Activated T-cell treated with anti-CD3 and anti-CD28 coated beads, Interleukin-2, amount 50 U/mL, for 24 hours (primary cell): Measurements from ENCODE around the gene IPO9.
"Not testable (repeated sequence)": the region's sequence is repeated elsewhere in the genome, so short reads cannot be mapped to it uniquely, and the experiment has no call there.

Experiments
- DNase-seq: peaks from one replicate; pipeline ENCODE4 v3.0.0-alpha.2; 2020
- H3K27ac Mint-ChIP-seq: 2 replicates; pipeline ENCODE4 v1.8.0; 2020; ENCODE audit warnings: mild to moderate bottlenecking, mixed read lengths
- H3K27me3 Mint-ChIP-seq: 2 replicates; pipeline ENCODE4 v1.8.0; 2020; ENCODE audit warnings: mixed read lengths
- H3K36me3 Mint-ChIP-seq: 2 replicates; pipeline ENCODE4 v1.8.0; 2020; ENCODE audit warnings: low read depth, mixed read lengths
- H3K4me1 Mint-ChIP-seq: 2 replicates; pipeline ENCODE4 v1.8.0; 2020; ENCODE audit warnings: low read depth, mixed read lengths
- H3K4me3 Mint-ChIP-seq: 2 replicates; pipeline ENCODE4 v1.8.0; 2020; ENCODE audit warnings: mild to moderate bottlenecking, moderate library complexity, mixed read lengths
- H3K9me3 Mint-ChIP-seq: 2 replicates; pipeline ENCODE4 v1.8.0; 2020; ENCODE audit warnings: mixed read lengths

The IPO9 gene

GRCh38 chr1:201849372-201850052 is 20.6 kb downstream of the IPO9 start:
- Mint-ChIP-seq H3K4me1 (peaks cover 23% of the 10 kb centered on the region), H3K27ac (no peak overlapping the region), H3K36me3 (peaks cover 77% of the 10 kb centered on the region), H3K9me3 (no peaks in the 10 kb centered on the region), H3K27me3 (no peaks in the 10 kb centered on the region), H3K4me3 (no peak overlapping the region)
- DNase-seq = no peak

- Mint-ChIP-seq H3K36me3 (peaks cover 82% of the 10 kb centered on the region), H3K4me1 (peaks cover 20% of the 10 kb centered on the region), H3K27me3 (no peaks in the 10 kb centered on the region), H3K9me3 (no peaks in the 10 kb centered on the region), H3K27ac (no peak overlapping the region), H3K4me3 (no peak overlapping the region)
- no peak for DNase-seq
Observed at GRCh38 chr1:201850053-201850397, 21.1 kb downstream of the IPO9 start.

GRCh38 chr1:201851949-201852348 is 23.0 kb downstream of the IPO9 start:
- H3K4me3 Mint-ChIP-seq = no peak overlapping the region
- no peaks in the 10 kb centered on the region for H3K9me3 Mint-ChIP-seq
- H3K36me3 Mint-ChIP-seq = peaks cover 96% of the 10 kb centered on the region
- no peaks in the 10 kb centered on the region for H3K27me3 Mint-ChIP-seq
- H3K4me1 Mint-ChIP-seq = peaks cover 6% of the 10 kb centered on the region
- DNase-seq = no peak
- no peak overlapping the region for H3K27ac Mint-ChIP-seq

- H3K4me1 Mint-ChIP-seq, H3K9me3 Mint-ChIP-seq, H3K4me3 Mint-ChIP-seq, H3K27me3 Mint-ChIP-seq, H3K27ac Mint-ChIP-seq, DNase-seq: not testable (repeated sequence)
- peaks cover 94% of the 10 kb centered on the region for H3K36me3 Mint-ChIP-seq
Observed at GRCh38 chr1:201856722-201857121, 27.8 kb downstream of the IPO9 start.

- Mint-ChIP-seq H3K9me3 (no peaks in the 10 kb centered on the region), H3K36me3 (peaks cover 94% of the 10 kb centered on the region), H3K4me1 (no peaks in the 10 kb centered on the region), H3K27me3 (no peaks in the 10 kb centered on the region), H3K4me3 (no peak overlapping the region), H3K27ac (no peak overlapping the region)
- no peak for DNase-seq
Observed at GRCh38 chr1:201859424-201859823, 30.5 kb downstream of the IPO9 start.

- DNase-seq = no peak
- no peak overlapping the region for H3K4me3 Mint-ChIP-seq
- no peaks in the 10 kb centered on the region for H3K4me1 Mint-ChIP-seq
- H3K27ac Mint-ChIP-seq = no peak overlapping the region
- no peaks in the 10 kb centered on the region for H3K9me3 Mint-ChIP-seq
- no peaks in the 10 kb centered on the region for H3K27me3 Mint-ChIP-seq
- H3K36me3 Mint-ChIP-seq = peaks cover 88% of the 10 kb centered on the region
Observed at GRCh38 chr1:201861448-201861847, 32.5 kb downstream of the IPO9 start.

- Mint-ChIP-seq H3K4me3 (no peak overlapping the region), H3K27me3 (no peaks in the 10 kb centered on the region), H3K36me3 (peaks cover 93% of the 10 kb centered on the region), H3K4me1 (no peaks in the 10 kb centered on the region), H3K27ac (no peak overlapping the region), H3K9me3 (no peaks in the 10 kb centered on the region)
- no peak for DNase-seq
Observed at GRCh38 chr1:201870397-201870796, 41.4 kb downstream of the IPO9 start.

- DNase-seq = no peak
- no peak overlapping the region for H3K27ac Mint-ChIP-seq
- no peaks in the 10 kb centered on the region for H3K9me3 Mint-ChIP-seq
- H3K27me3 Mint-ChIP-seq = no peaks in the 10 kb centered on the region
- H3K36me3 Mint-ChIP-seq = peaks cover 92% of the 10 kb centered on the region
- H3K4me1 Mint-ChIP-seq = no peaks in the 10 kb centered on the region
- no peak overlapping the region for H3K4me3 Mint-ChIP-seq
Observed at GRCh38 chr1:201874672-201875071, 45.7 kb downstream of the IPO9 start.

GRCh38 chr1:201876148-201876818 is 47.3 kb downstream of the IPO9 start:
- Mint-ChIP-seq H3K36me3 (peaks cover 77% of the 10 kb centered on the region), H3K9me3 (no peaks in the 10 kb centered on the region), H3K27me3 (no peaks in the 10 kb centered on the region), H3K4me1 (no peaks in the 10 kb centered on the region), H3K4me3 (no peak overlapping the region), H3K27ac (no peak overlapping the region)
- no peak for DNase-seq

- Mint-ChIP-seq H3K36me3 (peaks cover 60% of the 10 kb centered on the region), H3K9me3 (no peaks in the 10 kb centered on the region), H3K4me1 (peaks cover 6% of the 10 kb centered on the region), H3K27me3 (no peaks in the 10 kb centered on the region), H3K27ac (peak overlapping the region; percentile 47), H3K4me3 (no peak overlapping the region)
- peak; percentile 35 for DNase-seq
Observed at GRCh38 chr1:201877877-201878401, 49.0 kb downstream of the IPO9 start.

- Mint-ChIP-seq H3K27ac (no peak overlapping the region), H3K4me1 (peaks cover 14% of the 10 kb centered on the region), H3K4me3 (no peak overlapping the region), H3K36me3 (peaks cover 30% of the 10 kb centered on the region), H3K9me3 (no peaks in the 10 kb centered on the region), H3K27me3 (no peaks in the 10 kb centered on the region)
- no peak for DNase-seq
Observed at GRCh38 chr1:201880928-201881571, 52.1 kb downstream of the IPO9 start.

- Mint-ChIP-seq H3K4me3 (no peak overlapping the region), H3K4me1 (peaks cover 14% of the 10 kb centered on the region), H3K27me3 (peaks cover 2% of the 10 kb centered on the region), H3K9me3 (no peaks in the 10 kb centered on the region), H3K36me3 (peaks cover 25% of the 10 kb centered on the region), H3K27ac (no peak overlapping the region)
- no peak for DNase-seq
Observed at GRCh38 chr1:201881617-201882016, 52.7 kb downstream of the IPO9 start.

- Mint-ChIP-seq H3K27ac (no peak overlapping the region), H3K4me1 (peaks cover 14% of the 10 kb centered on the region)
- peak; percentile 16 for DNase-seq
Observed at GRCh38 chr1:201882665-201883132, 53.7 kb downstream of the IPO9 start.

GRCh38 chr1:201883266-201883665 is 54.3 kb downstream of the IPO9 start:
- no peak overlapping the region for H3K27ac Mint-ChIP-seq

More at GRCh38 chr1:201882665-201883132, 53.7 kb downstream of the IPO9 start:
- H3K36me3 Mint-ChIP-seq = peaks cover 16% of the 10 kb centered on the region
- H3K4me3 Mint-ChIP-seq = no peak overlapping the region
- H3K27me3 Mint-ChIP-seq = peaks cover 12% of the 10 kb centered on the region
- no peaks in the 10 kb centered on the region for H3K9me3 Mint-ChIP-seq

GRCh38 chr1:201883786-201884185 is 54.8 kb downstream of the IPO9 start:
- Mint-ChIP-seq H3K4me3 (no peak overlapping the region), H3K27me3 (peaks cover 20% of the 10 kb centered on the region), H3K36me3 (peaks cover 7% of the 10 kb centered on the region), H3K9me3 (no peaks in the 10 kb centered on the region), H3K27ac (peak overlapping the region; percentile 29), H3K4me1 (peaks cover 14% of the 10 kb centered on the region)
- peak; percentile 31 for DNase-seq

More at GRCh38 chr1:201883266-201883665, 54.3 kb downstream of the IPO9 start:
- H3K9me3 Mint-ChIP-seq = no peaks in the 10 kb centered on the region
- H3K36me3 Mint-ChIP-seq = peaks cover 11% of the 10 kb centered on the region
- no peak overlapping the region for H3K4me3 Mint-ChIP-seq
- H3K27me3 Mint-ChIP-seq = peaks cover 17% of the 10 kb centered on the region
- H3K4me1 Mint-ChIP-seq = peaks cover 14% of the 10 kb centered on the region
- peak; percentile 23 for DNase-seq
